Neural crest cell (in vitro differentiated cells): ENCODE results near the gene NUP42. TPM values are rescaled to one million over a fixed set of nuclear protein-coding genes. Genes with fewer than 3 reads are reported as not detected.
A peak's percentile ranks its signal among the peaks of the same experiment; 100 is the strongest.
"Not testable (repeated sequence)": the region's sequence is repeated elsewhere in the genome, so short reads cannot be mapped to it uniquely, and the experiment has no call there.

ENCODE experiments used
- DNase-seq: peaks from one replicate; pipeline ENCODE4 v3.0.0; 2021; ENCODE audit warnings: low read depth, mixed read lengths, low spot score
- H3K27ac Mint-ChIP-seq: one replicate; pipeline ENCODE4 v1.8.0; 2021; ENCODE audit warnings: mild to moderate bottlenecking, mixed read lengths; ENCODE audit not compliant: unreplicated experiment
- H3K27me3 Mint-ChIP-seq: 2 replicates; pipeline ENCODE4 v1.8.0; 2021; ENCODE audit warnings: low read depth, mild to moderate bottlenecking, mixed read lengths
- H3K36me3 Mint-ChIP-seq: 2 replicates; pipeline ENCODE4 v1.8.0; 2021; ENCODE audit warnings: low read depth, mild to moderate bottlenecking, mixed read lengths
- H3K4me1 Mint-ChIP-seq: 2 replicates; pipeline ENCODE4 v1.8.0; 2021; ENCODE audit warnings: mixed read lengths
- H3K4me3 Mint-ChIP-seq: one replicate; pipeline ENCODE4 v1.8.0; 2021; ENCODE audit warnings: mild to moderate bottlenecking, mixed read lengths
- H3K9me3 Mint-ChIP-seq: 2 replicates; pipeline ENCODE4 v1.8.0; 2021; ENCODE audit warnings: mixed read lengths
- CTCF ChIP-seq: fragments of 200-600 bp; sonication (generic); conservative IDR thresholded peaks from 2 replicates; pipeline ENCODE4 v1.5.0; 2021; ENCODE audit warnings: antibody characterized with exemption, mild to moderate bottlenecking
- total RNA-seq: library from RNA; stranded (reverse); gene quantifications from 2 replicates; pipeline ENCODE4 v1.2.1, GENCODE V29; 2021

NUP42 gene
- total RNA-seq, 1 donor from 2014 or later, result 50.3 TPM

DNA sequence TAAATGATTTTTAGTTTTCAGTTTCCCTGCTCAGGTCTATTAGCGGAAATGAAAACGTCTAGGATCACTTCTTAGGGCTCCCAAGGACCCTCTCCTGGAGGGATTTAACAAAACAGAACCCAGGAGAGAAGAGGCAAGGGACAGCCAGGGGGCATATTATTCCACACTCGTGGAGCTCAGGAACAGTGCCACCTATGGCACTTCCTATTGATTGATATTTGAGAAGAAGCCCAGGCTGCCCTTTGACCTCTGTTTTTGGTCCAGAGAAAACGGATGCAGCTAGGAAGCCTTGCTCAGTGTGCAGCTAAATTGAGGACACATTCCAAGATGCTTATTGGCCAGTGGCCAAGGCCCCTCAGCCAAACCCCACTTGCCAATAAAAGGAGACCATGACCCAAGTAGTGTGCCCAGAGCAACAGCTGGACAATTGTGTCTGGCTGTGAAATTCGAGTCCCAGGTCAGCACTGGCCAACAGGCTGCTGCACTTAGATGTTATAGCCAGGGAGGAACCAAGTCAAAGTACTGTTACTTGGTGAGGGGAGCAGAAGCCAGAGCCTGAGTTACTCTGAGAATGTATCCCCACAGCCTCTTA, 40.7 kb downstream of the NUP42 start:
- Mint-ChIP-seq H3K4me1 (peaks cover 5% of the 10 kb centered on the region), H3K36me3 (no peaks in the 10 kb centered on the region), H3K9me3 (peaks cover 3% of the 10 kb centered on the region), H3K27me3 (no peaks in the 10 kb centered on the region), H3K27ac (no peak overlapping the region), H3K4me3 (no peak overlapping the region)
- DNase-seq, result no peak
- TF ChIP-seq CTCF, result no peak

- H3K36me3 Mint-ChIP-seq, H3K4me3 Mint-ChIP-seq, DNase-seq, H3K27ac Mint-ChIP-seq, H3K27me3 Mint-ChIP-seq, H3K4me1 Mint-ChIP-seq, H3K9me3 Mint-ChIP-seq: not testable (repeated sequence)
Measured at GRCh38 chr7:23224364-23224763, 42.5 kb downstream of the NUP42 start.

DNA sequence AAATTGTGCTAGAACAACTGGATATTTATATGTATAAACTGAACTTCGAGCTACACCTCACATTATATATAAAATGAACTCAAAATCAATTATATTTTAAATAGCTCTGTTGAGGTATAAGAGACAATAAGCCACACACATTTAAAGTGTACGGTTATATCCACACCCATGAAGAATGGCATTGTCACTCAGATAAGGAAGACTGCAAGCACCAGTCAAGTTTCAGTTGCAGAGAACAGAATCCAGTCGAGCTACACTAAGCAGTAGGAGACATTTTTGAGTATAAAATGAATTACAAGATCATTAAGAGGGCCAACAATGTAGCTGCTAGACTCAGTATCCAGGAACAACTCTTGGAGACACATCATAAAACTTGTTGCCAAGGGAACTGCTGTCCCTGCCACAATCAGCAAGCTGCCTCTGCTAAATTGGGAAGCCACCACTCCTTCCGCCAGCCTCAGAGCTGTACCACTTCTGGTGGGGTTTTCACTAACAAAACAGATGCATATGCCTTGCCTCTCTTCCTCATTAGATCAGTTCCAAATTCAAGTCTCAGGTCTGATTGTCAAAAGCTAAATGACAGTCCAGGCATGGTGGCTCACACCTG, 45.1 kb downstream of the NUP42 start:
- Mint-ChIP-seq H3K4me1 (peaks cover 22% of the 10 kb centered on the region), H3K4me3 (no peak overlapping the region)

DNA sequence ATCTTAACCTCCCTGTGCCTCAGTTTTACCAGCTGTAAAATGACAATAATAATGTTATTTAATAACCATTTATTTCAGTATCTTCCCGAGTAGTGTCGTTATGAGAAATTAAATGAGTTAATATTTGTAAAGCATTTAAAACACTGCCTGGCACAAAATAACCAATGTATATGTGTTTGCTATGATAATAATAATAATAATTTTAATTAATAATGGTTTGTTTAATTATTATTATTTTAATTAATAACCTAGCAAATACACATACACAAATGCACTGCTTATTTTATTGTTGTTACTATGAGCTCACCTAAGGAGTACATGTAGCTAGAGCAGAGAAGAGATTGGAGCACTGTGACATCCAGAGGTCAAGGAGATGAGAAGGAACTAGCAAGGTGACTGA, 46.6 kb downstream of the NUP42 start:
- H3K36me3 Mint-ChIP-seq, result peaks cover 3% of the 10 kb centered on the region
- H3K27me3 Mint-ChIP-seq, result no peaks in the 10 kb centered on the region
- peaks cover 7% of the 10 kb centered on the region for H3K9me3 Mint-ChIP-seq
- peaks cover 17% of the 10 kb centered on the region for H3K4me1 Mint-ChIP-seq
- no peak overlapping the region for H3K27ac Mint-ChIP-seq
- DNase-seq, result no peak
- H3K4me3 Mint-ChIP-seq, result no peak overlapping the region
- no peak for TF ChIP-seq CTCF

More for the DNA sequence above, 45.1 kb downstream of the NUP42 start:
- Mint-ChIP-seq H3K36me3 (peaks cover 3% of the 10 kb centered on the region), H3K9me3 (peaks cover 7% of the 10 kb centered on the region), H3K27me3 (no peaks in the 10 kb centered on the region), H3K27ac (no peak overlapping the region)
- no peak for DNase-seq
- TF ChIP-seq CTCF, result no peak

GRCh38 chr7:23230641-23231101, 48.8 kb downstream of the NUP42 start:
- Mint-ChIP-seq H3K4me1 (peaks cover 17% of the 10 kb centered on the region), H3K27ac (peak overlapping the region; percentile 85), H3K4me3 (no peak overlapping the region), H3K9me3 (peaks cover 4% of the 10 kb centered on the region), H3K27me3 (no peaks in the 10 kb centered on the region), H3K36me3 (peaks cover 3% of the 10 kb centered on the region)
- no peak for TF ChIP-seq CTCF
- DNase-seq, result peak; percentile 5

- TF ChIP-seq CTCF, result no peak
- no peak for DNase-seq
- no peaks in the 10 kb centered on the region for H3K27me3 Mint-ChIP-seq
- H3K36me3 Mint-ChIP-seq, result peaks cover 3% of the 10 kb centered on the region
- H3K27ac Mint-ChIP-seq, result no peak overlapping the region
- H3K9me3 Mint-ChIP-seq, result peaks cover 4% of the 10 kb centered on the region
- no peak overlapping the region for H3K4me3 Mint-ChIP-seq
- peaks cover 17% of the 10 kb centered on the region for H3K4me1 Mint-ChIP-seq
Measured at GRCh38 chr7:23232966-23233365, 51.1 kb downstream of the NUP42 start.
